HPDE6-E6E7 (cell line): Measurements from ENCODE around the gene ABT1.

Source experiments
- DNase-seq: peaks from one replicate; pipeline ENCODE4 v3.0.0; 2011; ENCODE audit warnings: missing footprints; ENCODE audit errors: extremely low spot score

The ABT1 gene

GRCh38 chr6:26604797-26605196 lies 8.0 kb downstream of the ABT1 start:
- no peak for DNase-seq

- peak; percentile 58 for DNase-seq
Observed at GRCh38 chr6:26607434-26608230, 10.9 kb downstream of the ABT1 start.

GRCh38 chr6:26609463-26609862 lies 12.7 kb downstream of the ABT1 start:
- no peak for DNase-seq

GRCh38 chr6:26611599-26611998 lies 14.8 kb downstream of the ABT1 start:
- DNase-seq = no peak

GRCh38 chr6:26613201-26613600 lies 16.4 kb downstream of the ABT1 start:
- DNase-seq = no peak

GRCh38 chr6:26613689-26614683 lies 17.2 kb downstream of the ABT1 start:
- no peak for DNase-seq

- DNase-seq = no peak
Observed at GRCh38 chr6:26623339-26623859, 26.6 kb downstream of the ABT1 start.

- DNase-seq = no peak
Observed at GRCh38 chr6:26624557-26624956, 27.8 kb downstream of the ABT1 start.

GRCh38 chr6:26627843-26628242 lies 31.1 kb downstream of the ABT1 start:
- no peak for DNase-seq

GRCh38 chr6:26629359-26629758 lies 32.6 kb downstream of the ABT1 start:
- no peak for DNase-seq

GRCh38 chr6:26640806-26641205 lies 44.1 kb downstream of the ABT1 start:
- no peak for DNase-seq

- no peak for DNase-seq
Observed at GRCh38 chr6:26646074-26646473, 49.3 kb downstream of the ABT1 start.
